ENCODE data around the gene ANKRD52. TPM values are rescaled to one million over a fixed set of nuclear protein-coding genes. Genes with fewer than 3 reads are reported as not detected.

ANKRD52 gene
- total RNA-seq, 1 experiment from 2014 or later, result 56.6 TPM

- Histone ChIP-seq H3K36me3 (ENCODE audit: control insufficient read depth in 1 of 2, insufficient read depth in 2 of 2, low read length in 2 of 2) (peaks cover 0 to 2% of the 10 kb centered on the region in 2 experiments; a peak in 1 of 4 replicates), H3K27ac (ENCODE audit: low read depth, low read length) (no peak overlapping the region), H3K4me3 (replicated peaks in 1 of 2; ENCODE audit: low read depth in 1 of 2, low read length in 2 of 2) (no peak overlapping the region), H3K27me3 (ENCODE audit: insufficient read depth, low read length) (no peaks in the 10 kb centered on the region), H3K4me2 (ENCODE audit: low read length) (no peak overlapping the region), H3K9me2 (ENCODE audit: insufficient read depth) (no peaks in the 10 kb centered on the region), H3K79me2 (ENCODE audit: insufficient read depth, low read length) (no peaks in the 10 kb centered on the region), H2AFZ (ENCODE audit: low read depth, low read length, poor library complexity, severe bottlenecking) (no peak overlapping the region), H3K4me1 (ENCODE audit: control insufficient read depth in 1 of 2, insufficient read depth in 2 of 2, low read length in 2 of 2) (peaks cover 0 to 6% of the 10 kb centered on the region in 2 experiments; a peak in 1 of 4 replicates), H3K9ac (ENCODE audit: low read length) (no peak overlapping the region), H4K20me1 (ENCODE audit: insufficient read depth) (no peaks in the 10 kb centered on the region), H3K9me3 (ENCODE audit: control insufficient read depth in 1 of 2, insufficient read depth in 1 of 2, low read depth in 1 of 2, low read length in 2 of 2) (no peaks in the 10 kb centered on the region)
- POLR2A ChIA-PET, result no interaction called here
- ATAC-seq (no peak), DNase-seq (ENCODE audit: low read depth, low spot score) (no peak)
- no TSS peak for BruUV-seq (replicated peaks)
- TF ChIP-seq EZH2phosphoT487 (IDR thresholded peaks at IDR 0.05; ENCODE audit: borderline replicate concordance) (no peak), CEBPB (IDR thresholded peaks at IDR 0.05; ENCODE audit: low read depth) (no peak), TCF7L2 (IDR thresholded peaks at IDR 0.05; ENCODE audit: borderline replicate concordance, extremely low read depth, insufficient read depth, insufficient read length) (no peak), SRF (IDR thresholded peaks at IDR 0.05; ENCODE audit: low read depth) (no peak), FOSL1 (IDR thresholded peaks at IDR 0.05; ENCODE audit: low read depth) (no peak), ZFX (IDR thresholded peaks at IDR 0.05) (no peak), ZBTB33 (IDR thresholded peaks at IDR 0.05; ENCODE audit: extremely low read depth, insufficient replicate concordance, low read length) (no peak), SP1 (IDR thresholded peaks at IDR 0.05; ENCODE audit: low read depth) (no peak), ELF1 (IDR thresholded peaks at IDR 0.05; ENCODE audit: borderline replicate concordance, low read depth) (no peak), REST (IDR thresholded peaks at IDR 0.05; ENCODE audit: low read depth) (no peak), POLR2AphosphoS5 (IDR thresholded peaks at IDR 0.05; ENCODE audit: low read depth, low read length) (no peak), ATF3 (IDR thresholded peaks at IDR 0.05) (no peak), SIN3A (IDR thresholded peaks at IDR 0.05; ENCODE audit: low read depth) (no peak), JUND (IDR thresholded peaks at IDR 0.05) (no peak)
- RAD21 ChIA-PET (ENCODE audit: low non-redundant PET in 1 of 2, low total read pairs in 2 of 2, uncharacterized antibody in 2 of 2, unreplicated experiment in 2 of 2), result no interaction called here
- intact Hi-C loops (cut with micrococcal nuclease), result no loop called here
- CTCF ChIA-PET, result no interaction called here
Observed at GRCh38 chr12:56231184-56231582, 27.0 kb downstream of the ANKRD52 start.

All from HCT116 (cell line).